ENCODE measurements around the gene KLK15.

The KLK15 gene

GRCh38 chr19:50858886-50859285 lies 25.5 kb upstream of the KLK15 start:
- no peak for DNase-seq
- Mint-ChIP-seq H3K36me3 (ENCODE audit: low read depth) (no peaks in the 10 kb centered on the region), H3K9me3 (peaks cover 4% of the 10 kb centered on the region), H3K4me3 (no peak overlapping the region), H3K27me3 (peaks cover 77% of the 10 kb centered on the region), H3K4me1 (ENCODE audit: low read depth) (no peaks in the 10 kb centered on the region), H3K27ac (no peak overlapping the region)

- H3K36me3 Mint-ChIP-seq (ENCODE audit: low read depth) = no peaks in the 10 kb centered on the region
- peaks cover 4% of the 10 kb centered on the region for H3K9me3 Mint-ChIP-seq
- no peaks in the 10 kb centered on the region for H3K4me1 Mint-ChIP-seq (ENCODE audit: low read depth)
- no peak overlapping the region for H3K27ac Mint-ChIP-seq
- peaks cover 74% of the 10 kb centered on the region for H3K27me3 Mint-ChIP-seq
- H3K4me3 Mint-ChIP-seq = no peak overlapping the region
- DNase-seq = no peak
Observed at GRCh38 chr19:50857366-50857765, 24.0 kb upstream of the KLK15 start.

GRCh38 chr19:50854636-50855410 lies 21.4 kb upstream of the KLK15 start, which contains the start of gene KLK3:
KLK3 (plus strand) TSS chr19:50854915; CDS start chr19:50854956, 41 bp downstream.
- Mint-ChIP-seq H3K27ac (no peak within 1 kb of the TSS), H3K9me3 (no peaks in the 10 kb centered on the region), H3K27me3 (peaks cover 77% of the 10 kb centered on the region), H3K4me1 (ENCODE audit: low read depth) (no peaks in the 10 kb centered on the region), H3K36me3 (ENCODE audit: low read depth) (no peaks in the 10 kb centered on the region), H3K4me3 (no peak within 1 kb of the TSS)
- no peak for DNase-seq

GRCh38 chr19:50851620-50852019 lies 18.2 kb upstream of the KLK15 start:
- Mint-ChIP-seq H3K27ac (no peak overlapping the region), H3K4me3 (no peak overlapping the region), H3K9me3 (no peaks in the 10 kb centered on the region), H3K36me3 (ENCODE audit: low read depth) (no peaks in the 10 kb centered on the region), H3K27me3 (peaks cover 68% of the 10 kb centered on the region), H3K4me1 (ENCODE audit: low read depth) (no peaks in the 10 kb centered on the region)
- no peak for DNase-seq

GRCh38 chr19:50850738-50851137 lies 17.4 kb upstream of the KLK15 start:
- Mint-ChIP-seq H3K27me3 (peaks cover 60% of the 10 kb centered on the region), H3K9me3 (no peaks in the 10 kb centered on the region), H3K4me1 (ENCODE audit: low read depth) (no peaks in the 10 kb centered on the region), H3K36me3 (ENCODE audit: low read depth) (no peaks in the 10 kb centered on the region), H3K27ac (no peak overlapping the region), H3K4me3 (no peak overlapping the region)
- DNase-seq = no peak

- H3K9me3 Mint-ChIP-seq = peaks cover 17% of the 10 kb centered on the region
- H3K36me3 Mint-ChIP-seq (ENCODE audit: low read depth) = no peaks in the 10 kb centered on the region
- no peaks in the 10 kb centered on the region for H3K4me1 Mint-ChIP-seq (ENCODE audit: low read depth)
- peaks cover 21% of the 10 kb centered on the region for H3K27me3 Mint-ChIP-seq
- H3K27ac Mint-ChIP-seq = no peak overlapping the region
- DNase-seq = no peak
- H3K4me3 Mint-ChIP-seq = no peak overlapping the region
Observed at GRCh38 chr19:50844296-50844935, 11.0 kb upstream of the KLK15 start.

GRCh38 chr19:50843701-50844221 lies 10.4 kb upstream of the KLK15 start:
- H3K36me3 Mint-ChIP-seq (ENCODE audit: low read depth) = no peaks in the 10 kb centered on the region
- H3K4me3 Mint-ChIP-seq = no peak overlapping the region
- H3K4me1 Mint-ChIP-seq (ENCODE audit: low read depth) = no peaks in the 10 kb centered on the region
- no peak overlapping the region for H3K27ac Mint-ChIP-seq
- peaks cover 18% of the 10 kb centered on the region for H3K27me3 Mint-ChIP-seq
- peaks cover 17% of the 10 kb centered on the region for H3K9me3 Mint-ChIP-seq
- no peak for DNase-seq

GRCh38 chr19:50843205-50843604 lies 9.8 kb upstream of the KLK15 start:
- no peaks in the 10 kb centered on the region for H3K36me3 Mint-ChIP-seq (ENCODE audit: low read depth)
- H3K27me3 Mint-ChIP-seq = peaks cover 15% of the 10 kb centered on the region
- DNase-seq = no peak
- H3K9me3 Mint-ChIP-seq = peaks cover 17% of the 10 kb centered on the region
- H3K4me1 Mint-ChIP-seq (ENCODE audit: low read depth) = no peaks in the 10 kb centered on the region
- no peak overlapping the region for H3K4me3 Mint-ChIP-seq
- H3K27ac Mint-ChIP-seq = no peak overlapping the region

GRCh38 chr19:50842130-50842529 lies 8.8 kb upstream of the KLK15 start:
- peaks cover 21% of the 10 kb centered on the region for H3K27me3 Mint-ChIP-seq
- H3K9me3 Mint-ChIP-seq = peaks cover 17% of the 10 kb centered on the region
- no peak overlapping the region for H3K27ac Mint-ChIP-seq
- DNase-seq = no peak
- no peaks in the 10 kb centered on the region for H3K36me3 Mint-ChIP-seq (ENCODE audit: low read depth)
- H3K4me3 Mint-ChIP-seq = no peak overlapping the region
- H3K4me1 Mint-ChIP-seq (ENCODE audit: low read depth) = no peaks in the 10 kb centered on the region

- no peak for DNase-seq
- no peak overlapping the region for H3K27ac Mint-ChIP-seq
- H3K27me3 Mint-ChIP-seq = peaks cover 40% of the 10 kb centered on the region
- H3K36me3 Mint-ChIP-seq (ENCODE audit: low read depth) = no peaks in the 10 kb centered on the region
- no peak overlapping the region for H3K4me3 Mint-ChIP-seq
- peaks cover 17% of the 10 kb centered on the region for H3K9me3 Mint-ChIP-seq
- peaks cover 10% of the 10 kb centered on the region for H3K4me1 Mint-ChIP-seq (ENCODE audit: low read depth)
Observed at GRCh38 chr19:50839712-50840655, 6.6 kb upstream of the KLK15 start.

- Mint-ChIP-seq H3K4me3 (no peak overlapping the region), H3K9me3 (peaks cover 4% of the 10 kb centered on the region), H3K27ac (no peak overlapping the region), H3K27me3 (peaks cover 53% of the 10 kb centered on the region), H3K36me3 (ENCODE audit: low read depth) (no peaks in the 10 kb centered on the region), H3K4me1 (ENCODE audit: low read depth) (peaks cover 11% of the 10 kb centered on the region)
- no peak for DNase-seq
Observed at GRCh38 chr19:50838239-50838638, 4.9 kb upstream of the KLK15 start.

- no peak for DNase-seq
- Mint-ChIP-seq H3K27me3 (peaks cover 62% of the 10 kb centered on the region), H3K9me3 (no peaks in the 10 kb centered on the region), H3K36me3 (ENCODE audit: low read depth) (no peaks in the 10 kb centered on the region), H3K4me1 (ENCODE audit: low read depth) (peaks cover 11% of the 10 kb centered on the region), H3K4me3 (no peak overlapping the region), H3K27ac (no peak overlapping the region)
Observed at GRCh38 chr19:50837300-50837699, 3.9 kb upstream of the KLK15 start.

GRCh38 chr19:50836543-50837195 lies 3.3 kb upstream of the KLK15 start:
- no peak for DNase-seq
- no peaks in the 10 kb centered on the region for H3K36me3 Mint-ChIP-seq (ENCODE audit: low read depth)
- H3K27ac Mint-ChIP-seq = no peak overlapping the region
- H3K4me1 Mint-ChIP-seq (ENCODE audit: low read depth) = peaks cover 11% of the 10 kb centered on the region
- peak overlapping the region; percentile 73 for H3K4me3 Mint-ChIP-seq
- H3K9me3 Mint-ChIP-seq = no peaks in the 10 kb centered on the region
- H3K27me3 Mint-ChIP-seq = peaks cover 67% of the 10 kb centered on the region
